HepG2 (cell line): ENCODE results near the gene DPP3. TPM values are rescaled to one million over a fixed set of nuclear protein-coding genes. Genes with fewer than 3 reads are reported as not detected.

Experiments used
- ATF1 ChIP-seq: IDR thresholded peaks from 2 replicates; pipeline ENCODE4 v1.6.1; 2016; ENCODE audit warnings: mild to moderate bottlenecking, control low read depth
- CAMTA2 ChIP-seq: sonication (generic); formaldehyde crosslinking; IDR thresholded peaks from 2 replicates; pipeline ENCODE4 v1.4.0; 2020; ENCODE audit warnings: mild to moderate bottlenecking, missing genetic modification reagents, borderline replicate concordance
- CREB3 ChIP-seq: sonication (generic); formaldehyde crosslinking; IDR thresholded peaks from 2 replicates; pipeline ENCODE4 v1.5.0; 2020; ENCODE audit warnings: missing genetic modification reagents
- GTF3A ChIP-seq: sonication (generic); formaldehyde crosslinking; conservative IDR thresholded peaks from 2 replicates; pipeline ENCODE4 v1.4.0; 2020; ENCODE audit warnings: mild to moderate bottlenecking, missing genetic modification reagents
- HIVEP1 ChIP-seq: sonication (generic); formaldehyde crosslinking; IDR thresholded peaks from 2 replicates; pipeline ENCODE4 v1.4.0; 2020; ENCODE audit warnings: mild to moderate bottlenecking, missing genetic modification reagents
- JUN ChIP-seq: sonication (generic); formaldehyde crosslinking; IDR thresholded peaks from 2 replicates; pipeline ENCODE4 v1.4.0; 2020; ENCODE audit warnings: mild to moderate bottlenecking, missing genetic modification reagents
- KAT8 ChIP-seq: IDR thresholded peaks from 2 replicates; pipeline ENCODE4 v1.6.1; 2016; ENCODE audit warnings: missing genetic modification reagents, missing compliant biosample characterization
- KMT2A ChIP-seq: sonication (generic); formaldehyde crosslinking; IDR thresholded peaks from 2 replicates; pipeline ENCODE4 v1.4.0; 2020; ENCODE audit warnings: missing genetic modification reagents
- NFIC ChIP-seq: IDR thresholded peaks from 2 replicates; pipeline ENCODE4 v1.6.1; 2012; ENCODE audit warnings: mild to moderate bottlenecking, low read length, inconsistent platforms
- NFKB2 ChIP-seq: sonication (generic); formaldehyde crosslinking; IDR thresholded peaks from 2 replicates; pipeline ENCODE4 v1.4.0; 2020; ENCODE audit warnings: missing genetic modification reagents, borderline replicate concordance
- NFRKB ChIP-seq: fragments of 450-650 bp; IDR thresholded peaks from 2 replicates; pipeline ENCODE4 v1.6.1; 2017
- NRL ChIP-seq: sonication (generic); formaldehyde crosslinking; IDR thresholded peaks from 2 replicates; pipeline ENCODE4 v1.5.0; 2020; ENCODE audit warnings: missing genetic modification reagents, mild to moderate bottlenecking, moderate library complexity, borderline replicate concordance
- SP4 ChIP-seq: sonication (generic); formaldehyde crosslinking; IDR thresholded peaks from 2 replicates; pipeline ENCODE4 v1.8.1; 2023; ENCODE audit warnings: mild to moderate bottlenecking, missing genetic modification reagents
- TP53 ChIP-seq: sonication (generic); formaldehyde crosslinking; conservative IDR thresholded peaks from 2 replicates; pipeline ENCODE4 v1.4.0; 2020; ENCODE audit warnings: missing genetic modification reagents
- ZBTB7A ChIP-seq: sonication (generic); formaldehyde crosslinking; IDR thresholded peaks from 2 replicates; pipeline ENCODE4 v1.8.0; 2022; ENCODE audit warnings: mild to moderate bottlenecking, missing genetic modification reagents
- ZFP1 ChIP-seq: IDR thresholded peaks from 2 replicates; pipeline ENCODE4 v1.6.1; 2016
- ZNF20 ChIP-seq: sonication (generic); formaldehyde crosslinking; IDR thresholded peaks from 2 replicates; pipeline ENCODE4 v1.4.0; 2020; ENCODE audit warnings: mild to moderate bottlenecking, moderate library complexity, missing genetic modification reagents
- ZNF253 ChIP-seq: sonication (generic); formaldehyde crosslinking; IDR thresholded peaks from 2 replicates; pipeline ENCODE4 v1.8.0; 2022; ENCODE audit warnings: mild to moderate bottlenecking, missing genetic modification reagents, borderline replicate concordance
- ZNF33A ChIP-seq: sonication (generic); formaldehyde crosslinking; IDR thresholded peaks from 2 replicates; pipeline ENCODE4 v1.5.1; 2020; ENCODE audit warnings: missing genetic modification reagents, mild to moderate bottlenecking, moderate library complexity, borderline replicate concordance
- ZNF446 ChIP-seq: sonication (generic); formaldehyde crosslinking; IDR thresholded peaks from 2 replicates; pipeline ENCODE4 v1.5.0; 2020; ENCODE audit warnings: mild to moderate bottlenecking, missing genetic modification reagents
- ZNF576 ChIP-seq: sonication (generic); formaldehyde crosslinking; IDR thresholded peaks from 2 replicates; pipeline ENCODE4 v1.4.0; 2020; ENCODE audit warnings: mild to moderate bottlenecking, missing genetic modification reagents
- ZNF605 ChIP-seq: sonication (generic); formaldehyde crosslinking; IDR thresholded peaks from 2 replicates; pipeline ENCODE4 v1.8.0; 2022; ENCODE audit warnings: mild to moderate bottlenecking, missing genetic modification reagents
- ZNF670 ChIP-seq: sonication (generic); formaldehyde crosslinking; IDR thresholded peaks from 2 replicates; pipeline ENCODE4 v1.8.0; 2022; ENCODE audit warnings: mild to moderate bottlenecking, missing genetic modification reagents, borderline replicate concordance
- ZSCAN29 ChIP-seq: sonication (generic); formaldehyde crosslinking; conservative IDR thresholded peaks from 2 replicates; pipeline ENCODE4 v1.4.0; 2020; ENCODE audit warnings: mild to moderate bottlenecking, missing genetic modification reagents
- polyA plus RNA-seq, 8 experiments: library from polyadenylated mRNA; depleted of rRNA in 3 of 8; stranded (reverse) in 7 of 8; unstranded in 1 of 8; fragments of >200 nt; fragmentation: Illumina TruSeq in 4 of 8; extraction: Trizol in 4 of 8; gene quantifications; 2 replicates each; pipeline versions ENCODE4 v1.2.1 to v1.2.3, GENCODE V29; 2011 to 2016; ENCODE audit warnings: low read depth in 4 of 8, missing spikeins in 1 of 8, mixed read lengths in 1 of 8; ENCODE audit not compliant: insufficient read depth in 1 of 8
- total RNA-seq, 5 experiments: library from RNA; depleted of rRNA; stranded (reverse); fragments of >200 nt; fragmentation: Illumina TruSeq; extraction: Trizol; gene quantifications; 2 replicates each; pipeline ENCODE4 v1.2.3, GENCODE V29; 2016; ENCODE audit warnings: low read depth in 1 of 5
- TF ChIP-seq, protein P1 (sequence below): sonication (generic); formaldehyde crosslinking; IDR thresholded peaks from 2 replicates; pipeline ENCODE4 v1.4.0; 2020; ENCODE audit warnings: missing genetic modification reagents, borderline replicate concordance
- TF ChIP-seq, protein P2 (sequence below): IDR thresholded peaks from 2 replicates; pipeline ENCODE4 v1.6.1; 2012; ENCODE audit warnings: low read length, improper control_type of control experiment

The DPP3 gene
- total and polyA plus RNA-seq, 2 of the 13 experiments (the other 11 are each of a cell fraction or from before 2014, with no cell fraction given): 38.4 to 59.8 TPM

DNA sequence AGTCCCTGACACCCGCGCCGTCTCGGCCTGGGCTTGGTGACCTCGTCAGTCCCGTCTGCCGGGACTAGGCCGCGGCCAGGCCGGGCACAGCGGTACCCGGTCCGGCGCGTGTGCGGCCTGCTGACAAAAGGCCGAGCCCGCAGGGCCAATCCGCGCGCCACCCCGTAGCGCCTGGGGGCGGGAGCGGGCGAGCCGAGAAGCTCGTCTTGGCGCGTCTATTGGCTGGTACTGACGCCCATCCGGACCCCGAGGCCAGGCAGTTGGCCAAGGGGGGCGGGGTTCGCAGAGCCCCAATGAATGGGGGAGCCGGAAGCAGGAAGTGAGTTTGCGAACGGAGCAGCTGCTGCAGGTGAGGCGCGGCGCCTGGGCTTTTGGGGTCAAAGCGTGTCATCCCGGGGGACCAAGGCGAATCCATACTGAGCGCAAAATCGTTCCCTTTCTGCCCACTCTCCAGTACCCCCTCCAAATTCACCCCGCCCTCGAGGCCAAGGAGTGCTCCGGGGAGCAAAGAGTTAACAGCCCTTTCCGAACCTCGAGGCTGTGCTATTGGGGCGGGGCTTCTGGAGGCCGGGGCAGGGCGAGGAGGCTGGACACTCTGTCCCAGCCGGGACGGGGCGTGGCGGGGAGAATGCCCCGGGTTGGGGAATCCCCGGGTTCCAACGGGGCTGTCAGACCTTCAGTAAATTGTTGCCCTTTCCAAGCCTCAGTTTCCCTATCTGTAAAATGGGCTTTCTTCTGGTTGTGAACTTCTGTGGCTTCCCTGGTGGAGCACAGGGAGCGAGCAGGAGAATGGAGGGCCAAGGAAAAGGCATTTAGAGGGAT lies at the start of gene DPP3 (continued):
- no peak for TF ChIP-seq ZNF20 (CRISPR knock-in tag)
- TF ChIP-seq, protein P1, sequence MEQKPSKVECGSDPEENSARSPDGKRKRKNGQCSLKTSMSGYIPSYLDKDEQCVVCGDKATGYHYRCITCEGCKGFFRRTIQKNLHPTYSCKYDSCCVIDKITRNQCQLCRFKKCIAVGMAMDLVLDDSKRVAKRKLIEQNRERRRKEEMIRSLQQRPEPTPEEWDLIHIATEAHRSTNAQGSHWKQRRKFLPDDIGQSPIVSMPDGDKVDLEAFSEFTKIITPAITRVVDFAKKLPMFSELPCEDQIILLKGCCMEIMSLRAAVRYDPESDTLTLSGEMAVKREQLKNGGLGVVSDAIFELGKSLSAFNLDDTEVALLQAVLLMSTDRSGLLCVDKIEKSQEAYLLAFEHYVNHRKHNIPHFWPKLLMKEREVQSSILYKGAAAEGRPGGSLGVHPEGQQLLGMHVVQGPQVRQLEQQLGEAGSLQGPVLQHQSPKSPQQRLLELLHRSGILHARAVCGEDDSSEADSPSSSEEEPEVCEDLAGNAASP: peak; percentile 63
- TF ChIP-seq NFIC: no peak
- TF ChIP-seq ZNF33A (CRISPR knock-in tag): no peak
- no peak for TF ChIP-seq NFRKB
- peak; percentile 89 for TF ChIP-seq SP4
- no peak for TF ChIP-seq GTF3A
- 0 out of 2 replicates have a peak, but pooled peaks have one; percentile 27 for TF ChIP-seq ZNF253
- TF ChIP-seq NFKB2: peak; percentile 20; the same call in 1 of the 2 replicates
- TF ChIP-seq NRL (CRISPR knock-in tag): peak; percentile 84
- TF ChIP-seq KMT2A (CRISPR knock-in tag): peak; percentile 50; the same call in 1 of the 2 replicates
- TF ChIP-seq ZBTB7A (CRISPR knock-in tag): no peak
- TF ChIP-seq ZNF576 (CRISPR knock-in tag): no peak
- no peak for TF ChIP-seq CAMTA2 (CRISPR knock-in tag)
- TF ChIP-seq HIVEP1 (CRISPR knock-in tag): peak; percentile 51
- no peak for TF ChIP-seq TP53
- TF ChIP-seq ZNF446 (CRISPR knock-in tag): no peak; the same call in 1 of the 2 replicates
- TF ChIP-seq ZFP1 (CRISPR knock-in tag): no peak
- TF ChIP-seq, protein P2, sequence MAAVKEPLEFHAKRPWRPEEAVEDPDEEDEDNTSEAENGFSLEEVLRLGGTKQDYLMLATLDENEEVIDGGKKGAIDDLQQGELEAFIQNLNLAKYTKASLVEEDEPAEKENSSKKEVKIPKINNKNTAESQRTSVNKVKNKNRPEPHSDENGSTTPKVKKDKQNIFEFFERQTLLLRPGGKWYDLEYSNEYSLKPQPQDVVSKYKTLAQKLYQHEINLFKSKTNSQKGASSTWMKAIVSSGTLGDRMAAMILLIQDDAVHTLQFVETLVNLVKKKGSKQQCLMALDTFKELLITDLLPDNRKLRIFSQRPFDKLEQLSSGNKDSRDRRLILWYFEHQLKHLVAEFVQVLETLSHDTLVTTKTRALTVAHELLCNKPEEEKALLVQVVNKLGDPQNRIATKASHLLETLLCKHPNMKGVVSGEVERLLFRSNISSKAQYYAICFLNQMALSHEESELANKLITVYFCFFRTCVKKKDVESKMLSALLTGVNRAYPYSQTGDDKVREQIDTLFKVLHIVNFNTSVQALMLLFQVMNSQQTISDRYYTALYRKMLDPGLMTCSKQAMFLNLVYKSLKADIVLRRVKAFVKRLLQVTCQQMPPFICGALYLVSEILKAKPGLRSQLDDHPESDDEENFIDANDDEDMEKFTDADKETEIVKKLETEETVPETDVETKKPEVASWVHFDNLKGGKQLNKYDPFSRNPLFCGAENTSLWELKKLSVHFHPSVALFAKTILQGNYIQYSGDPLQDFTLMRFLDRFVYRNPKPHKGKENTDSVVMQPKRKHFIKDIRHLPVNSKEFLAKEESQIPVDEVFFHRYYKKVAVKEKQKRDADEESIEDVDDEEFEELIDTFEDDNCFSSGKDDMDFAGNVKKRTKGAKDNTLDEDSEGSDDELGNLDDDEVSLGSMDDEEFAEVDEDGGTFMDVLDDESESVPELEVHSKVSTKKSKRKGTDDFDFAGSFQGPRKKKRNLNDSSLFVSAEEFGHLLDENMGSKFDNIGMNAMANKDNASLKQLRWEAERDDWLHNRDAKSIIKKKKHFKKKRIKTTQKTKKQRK: no peak
- no peak for TF ChIP-seq ZSCAN29 (CRISPR knock-in tag)
- peak; percentile 94 for TF ChIP-seq ZNF605 (CRISPR knock-in tag)
- TF ChIP-seq ATF1 (CRISPR knock-in tag): peak; percentile 40
- TF ChIP-seq KAT8 (CRISPR knock-in tag): peak; percentile 92
- TF ChIP-seq JUN: no peak
- TF ChIP-seq CREB3 (CRISPR knock-in tag): no peak
- peak; percentile 60; the same call in 1 of the 2 replicates for TF ChIP-seq ZNF670 (CRISPR knock-in tag)
